CD8-positive, alpha-beta memory T cell (primary cell): Measurements from ENCODE around the gene ATXN10. TPM values are rescaled to one million over a fixed set of nuclear protein-coding genes. Genes with fewer than 3 reads are reported as not detected.

Experiments used
- CTCF ChIA-PET: fragments of 350-600 bp; sonication (Branson Sonifier 250); formaldehyde crosslinking; loops from one replicate; lab custom pipeline; 2021; ENCODE audit warnings: antibody characterized with exemption; lab: Charles Lee
- POLR2A ChIA-PET: fragments of 350-600 bp; sonication (Branson Sonifier 250); formaldehyde crosslinking; loops from one replicate; lab custom pipeline; 2021; ENCODE audit warnings: antibody characterized with exemption; lab: Charles Lee
- DNase-seq, 5 donors: peaks; one replicate each; pipeline versions ENCODE4 v3.0.0 to v3.0.0-alpha.2; 2020 to 2022; ENCODE audit warnings: mixed read lengths in 1 of 5
- H3K27ac ChIP-seq: one replicate; pipeline ENCODE4 v1.7.0; 2013; ENCODE audit warnings: low read depth, mild to moderate bottlenecking, low read length, moderate library complexity
- H3K27me3 ChIP-seq: 2 replicates; pipeline ENCODE4 v1.7.0; 2013; ENCODE audit warnings: low read length, mild to moderate bottlenecking; ENCODE audit not compliant: insufficient read depth, poor library complexity, severe bottlenecking
- H3K36me3 ChIP-seq: 2 replicates; pipeline ENCODE4 v1.7.0; 2013; ENCODE audit warnings: mild to moderate bottlenecking, low read length, moderate library complexity; ENCODE audit not compliant: insufficient read depth
- H3K4me1 ChIP-seq: 2 replicates; pipeline ENCODE4 v1.7.0; 2013; ENCODE audit warnings: mild to moderate bottlenecking, low read length, moderate library complexity; ENCODE audit not compliant: insufficient read depth
- H3K4me3 ChIP-seq: 2 replicates; pipeline ENCODE4 v1.7.0; 2013; ENCODE audit warnings: mild to moderate bottlenecking, low read length
- H3K9me3 ChIP-seq: 2 replicates; pipeline ENCODE4 v1.7.0; 2013; ENCODE audit warnings: mild to moderate bottlenecking, low read length
- H3K27ac Mint-ChIP-seq, 8 donors: one replicate each; pipeline ENCODE4 v1.8.0; 2020 to 2021; ENCODE audit warnings: mixed read lengths in 8 of 8, mild to moderate bottlenecking in 6 of 8, inconsistent platforms in 3 of 8, moderate library complexity in 3 of 8
- H3K27me3 Mint-ChIP-seq, 2 donors: one replicate each; pipeline ENCODE4 v1.8.0; 2020 to 2021; ENCODE audit warnings: mixed read lengths in 2 of 2, mild to moderate bottlenecking in 1 of 2, moderate library complexity in 1 of 2
- H3K36me3 Mint-ChIP-seq, 3 donors: one replicate each; pipeline ENCODE4 v1.8.0; 2020 to 2021; ENCODE audit warnings: mixed read lengths in 3 of 3, inconsistent platforms in 1 of 3, mild to moderate bottlenecking in 1 of 3
- H3K4me1 Mint-ChIP-seq, 3 donors: one replicate each; pipeline ENCODE4 v1.8.0; 2020 to 2021; ENCODE audit warnings: mixed read lengths in 3 of 3, inconsistent platforms in 1 of 3, mild to moderate bottlenecking in 1 of 3
- H3K4me3 Mint-ChIP-seq, 7 donors: one replicate each; pipeline ENCODE4 v1.8.0; 2020 to 2021; ENCODE audit warnings: mixed read lengths in 7 of 7, mild to moderate bottlenecking in 6 of 7, moderate library complexity in 4 of 7, inconsistent platforms in 2 of 7
- H3K9me3 Mint-ChIP-seq, 5 donors: one replicate each; pipeline ENCODE4 v1.8.0; 2020 to 2022; ENCODE audit warnings: mixed read lengths in 5 of 5, mild to moderate bottlenecking in 3 of 5, moderate library complexity in 2 of 5, inconsistent platforms in 1 of 5
- polyA plus RNA-seq: library from polyadenylated mRNA; unstranded; fragments of 300-500 nt; fragmentation: Illumina TruSeq; gene quantifications from one replicate; pipeline ENCODE4 v1.2.3, GENCODE V29; 2021
- total RNA-seq, 2 experiments: library from RNA; stranded (reverse); gene quantifications; one replicate each; pipeline ENCODE4 v1.2.3, GENCODE V29; 2021

The ATXN10 gene
- total and polyA plus RNA-seq, 3 experiments from 2014 or later = 95.7 to 123 (median 122) TPM

GRCh38 chr22:45891021-45891421 lies 219.4 kb downstream of the ATXN10 start:
- Mint-ChIP-seq H3K27ac (no peak overlapping the region), H3K9me3 (no peaks in the 10 kb centered on the region), H3K36me3 (no peaks in the 10 kb centered on the region), H3K27me3 (peaks cover 6 to 22% of the 10 kb centered on the region in 2 donors), H3K4me1 (no peaks in the 10 kb centered on the region), H3K4me3 (no peak overlapping the region)
- Histone ChIP-seq H3K36me3 (no peaks in the 10 kb centered on the region), H3K27me3 (no peaks in the 10 kb centered on the region), H3K9me3 (no peaks in the 10 kb centered on the region), H3K27ac (no peak overlapping the region), H3K4me3 (no peak overlapping the region), H3K4me1 (no peaks in the 10 kb centered on the region)
- ChIA-PET CTCF (no interaction called here), POLR2A (no interaction called here)
- peak in 1 of 5 donors; percentile 39 for DNase-seq

GRCh38 chr22:45891471-45891995 lies 219.9 kb downstream of the ATXN10 start:
- Histone ChIP-seq H3K9me3 (no peaks in the 10 kb centered on the region), H3K27me3 (no peaks in the 10 kb centered on the region), H3K4me1 (no peaks in the 10 kb centered on the region), H3K4me3 (no peak overlapping the region), H3K27ac (no peak overlapping the region), H3K36me3 (no peaks in the 10 kb centered on the region)
- H3K4me1 Mint-ChIP-seq = no peaks in the 10 kb centered on the region
- no peak overlapping the region for H3K27ac Mint-ChIP-seq
- H3K27me3 Mint-ChIP-seq = peaks cover 5 to 20% of the 10 kb centered on the region in 2 donors
- no peaks in the 10 kb centered on the region for H3K9me3 Mint-ChIP-seq
- POLR2A ChIA-PET = no interaction called here
- no peak for DNase-seq
- CTCF ChIA-PET = no interaction called here
- no peaks in the 10 kb centered on the region for H3K36me3 Mint-ChIP-seq
- H3K4me3 Mint-ChIP-seq = no peak overlapping the region

GRCh38 chr22:45891996-45892621 lies 220.5 kb downstream of the ATXN10 start:
- CTCF ChIA-PET = no interaction called here
- Mint-ChIP-seq H3K4me3 (no peak overlapping the region), H3K27ac (no peak overlapping the region), H3K4me1 (no peaks in the 10 kb centered on the region), H3K36me3 (no peaks in the 10 kb centered on the region), H3K9me3 (no peaks in the 10 kb centered on the region), H3K27me3 (peaks cover 4 to 20% of the 10 kb centered on the region in 2 donors)
- H3K9me3 ChIP-seq = no peaks in the 10 kb centered on the region
- peak in 1 of 5 donors; percentile 31 for DNase-seq
- no peaks in the 10 kb centered on the region for H3K27me3 ChIP-seq
- H3K36me3 ChIP-seq = no peaks in the 10 kb centered on the region
- POLR2A ChIA-PET = no interaction called here
- H3K4me3 ChIP-seq = no peak overlapping the region
- H3K27ac ChIP-seq = no peak overlapping the region
- H3K4me1 ChIP-seq = no peaks in the 10 kb centered on the region

- no peaks in the 10 kb centered on the region for H3K9me3 Mint-ChIP-seq
- Histone ChIP-seq H3K9me3 (no peaks in the 10 kb centered on the region), H3K4me1 (no peaks in the 10 kb centered on the region), H3K36me3 (no peaks in the 10 kb centered on the region), H3K27me3 (no peaks in the 10 kb centered on the region), H3K27ac (no peak overlapping the region), H3K4me3 (no peak overlapping the region)
- POLR2A ChIA-PET = no interaction called here
- H3K4me3 Mint-ChIP-seq = no peak overlapping the region
- CTCF ChIA-PET = no interaction called here
- H3K27ac Mint-ChIP-seq = no peak overlapping the region
- H3K4me1 Mint-ChIP-seq = no peaks in the 10 kb centered on the region
- DNase-seq = peak in 1 of 5 donors; percentile 26
- no peaks in the 10 kb centered on the region for H3K36me3 Mint-ChIP-seq
- peaks cover 4 to 22% of the 10 kb centered on the region in 2 donors for H3K27me3 Mint-ChIP-seq
Observed at GRCh38 chr22:45892681-45893461, 221.2 kb downstream of the ATXN10 start.

- peak in 2 of 5 donors; percentile 5 to 34 for DNase-seq
- no peak overlapping the region for H3K4me3 ChIP-seq
- no peaks in the 10 kb centered on the region for H3K36me3 ChIP-seq
- Mint-ChIP-seq H3K4me3 (no peak overlapping the region), H3K27ac (no peak overlapping the region), H3K27me3 (peaks cover 3 to 17% of the 10 kb centered on the region in 2 donors), H3K4me1 (no peaks in the 10 kb centered on the region), H3K9me3 (no peaks in the 10 kb centered on the region), H3K36me3 (no peaks in the 10 kb centered on the region)
- H3K27ac ChIP-seq = no peak overlapping the region
- POLR2A ChIA-PET = no interaction called here
- H3K27me3 ChIP-seq = no peaks in the 10 kb centered on the region
- H3K9me3 ChIP-seq = no peaks in the 10 kb centered on the region
- no peaks in the 10 kb centered on the region for H3K4me1 ChIP-seq
- CTCF ChIA-PET = no interaction called here
Observed at GRCh38 chr22:45893516-45893915, 221.9 kb downstream of the ATXN10 start.

Other genes with a start within 250 kb of the ATXN10 start
- gene FBLN1, start 169.0 kb upstream of the ATXN10 start, total RNA-seq = not detected
- gene FBLN1, start 169.0 kb upstream of the ATXN10 start, polyA plus RNA-seq = not detected